ENCODE measurements around the gene DAZL. TPM values are rescaled to one million over a fixed set of nuclear protein-coding genes. Genes with fewer than 3 reads are reported as not detected.

The DAZL gene
- total and polyA plus RNA-seq, 10 of the 15 experiments (the other 5 are each of a cell fraction or from before 2014, with no cell fraction given) = 0.04 to 0.48 (median 0.13) TPM; not detected in 1

- ChIA-PET CTCF (interaction anchor here (0.8 to 6.9 kb wide), 12 partner anchors 10 to 814 kb away, joined by 3 to 114 read pairs (median 10); no protein-coding TSS in a partner anchor), POLR2A (no interaction called here), SMC1A (ENCODE audit: uncharacterized antibody, unreplicated experiment) (interaction anchor here (0.9 to 5.0 kb wide), 9 partner anchors 11 to 1241 kb away, joined by 3 to 77 read pairs (median 4); no protein-coding TSS in a partner anchor), RAD21 (ENCODE audit: unreplicated experiment) (interaction anchor here (0.7 to 3.8 kb wide), 6 partner anchors 229 to 635 kb away, joined by 3 to 30 read pairs (median 6); partner anchors contain the start of genes DPH3 and OXNAD1)
- H3K4me1 ChIP-seq (ENCODE audit: control insufficient read depth, insufficient read depth, low read length) = peaks cover 7% of the 10 kb centered on the region
- no peak overlapping the region for H3K4me2 ChIP-seq (ENCODE audit: control insufficient read depth, insufficient read depth)
- H4K20me1 ChIP-seq (ENCODE audit: control insufficient read depth, insufficient read depth) = no peaks in the 10 kb centered on the region
- intact Hi-C loops (cut with micrococcal nuclease; ENCODE audit: unreplicated experiment) (loop anchor here (2.0 to 5.0 kb wide), 7 partner anchors 87 to 813 kb away; partner anchors contain the start of gene RFTN1), in situ Hi-C loops (cut with MboI) (loop anchor here (5.0 to 25.0 kb wide), 3 partner anchors 638 to 1238 kb away; no protein-coding TSS in a partner anchor)
- TF ChIP-seq NFYA (IDR thresholded peaks at IDR 0.05; ENCODE audit: borderline replicate concordance, low read depth, low read length) (no peak), NBN (IDR thresholded peaks at IDR 0.05) (no peak), BMI1 (IDR thresholded peaks at IDR 0.05; ENCODE audit: borderline replicate concordance) (no peak), ZNF384 (IDR thresholded peaks at IDR 0.05; ENCODE audit: borderline replicate concordance, low read depth, low read length) (no peak)
- TF ChIP-seq, protein P1, sequence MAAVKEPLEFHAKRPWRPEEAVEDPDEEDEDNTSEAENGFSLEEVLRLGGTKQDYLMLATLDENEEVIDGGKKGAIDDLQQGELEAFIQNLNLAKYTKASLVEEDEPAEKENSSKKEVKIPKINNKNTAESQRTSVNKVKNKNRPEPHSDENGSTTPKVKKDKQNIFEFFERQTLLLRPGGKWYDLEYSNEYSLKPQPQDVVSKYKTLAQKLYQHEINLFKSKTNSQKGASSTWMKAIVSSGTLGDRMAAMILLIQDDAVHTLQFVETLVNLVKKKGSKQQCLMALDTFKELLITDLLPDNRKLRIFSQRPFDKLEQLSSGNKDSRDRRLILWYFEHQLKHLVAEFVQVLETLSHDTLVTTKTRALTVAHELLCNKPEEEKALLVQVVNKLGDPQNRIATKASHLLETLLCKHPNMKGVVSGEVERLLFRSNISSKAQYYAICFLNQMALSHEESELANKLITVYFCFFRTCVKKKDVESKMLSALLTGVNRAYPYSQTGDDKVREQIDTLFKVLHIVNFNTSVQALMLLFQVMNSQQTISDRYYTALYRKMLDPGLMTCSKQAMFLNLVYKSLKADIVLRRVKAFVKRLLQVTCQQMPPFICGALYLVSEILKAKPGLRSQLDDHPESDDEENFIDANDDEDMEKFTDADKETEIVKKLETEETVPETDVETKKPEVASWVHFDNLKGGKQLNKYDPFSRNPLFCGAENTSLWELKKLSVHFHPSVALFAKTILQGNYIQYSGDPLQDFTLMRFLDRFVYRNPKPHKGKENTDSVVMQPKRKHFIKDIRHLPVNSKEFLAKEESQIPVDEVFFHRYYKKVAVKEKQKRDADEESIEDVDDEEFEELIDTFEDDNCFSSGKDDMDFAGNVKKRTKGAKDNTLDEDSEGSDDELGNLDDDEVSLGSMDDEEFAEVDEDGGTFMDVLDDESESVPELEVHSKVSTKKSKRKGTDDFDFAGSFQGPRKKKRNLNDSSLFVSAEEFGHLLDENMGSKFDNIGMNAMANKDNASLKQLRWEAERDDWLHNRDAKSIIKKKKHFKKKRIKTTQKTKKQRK (IDR thresholded peaks at IDR 0.05; ENCODE audit: low read depth, low read length) = no peak
- WGBS (ENCODE audit: insufficient coverage, insufficient replicate concordance, low lambda C conversion rate, missing lambda C conversion rate) = 31% methylated on average over 3 of the region's 3 CpGs
- no TSS peak for BruUV-seq (replicated peaks)
- no peak for ATAC-seq
- H3K9ac ChIP-seq (ENCODE audit: control insufficient read depth, insufficient read depth, low read length) = no peak overlapping the region
- FAIRE-seq = no peak
- H3K79me2 ChIP-seq (ENCODE audit: control insufficient read depth, insufficient read depth, low read length) = no peaks in the 10 kb centered on the region
- H3K4me3 ChIP-seq = no peak overlapping the region
- no peaks in the 10 kb centered on the region for H3K9me3 ChIP-seq (replicated peaks; ENCODE audit: control insufficient read depth, insufficient read depth, low read length)
- no peak overlapping the region for H2AFZ ChIP-seq (ENCODE audit: control insufficient read depth, low read depth, low read length)
- no peaks in the 10 kb centered on the region for H3K36me3 ChIP-seq (ENCODE audit: control insufficient read depth in 2 of 2, insufficient read depth in 2 of 2, low read length in 1 of 2)
- no peaks in the 10 kb centered on the region for H3K27me3 ChIP-seq (replicated peaks in 1 of 2; ENCODE audit: control insufficient read depth in 2 of 2, insufficient read depth in 2 of 2, low read length in 1 of 2)
- DNase-seq (ENCODE audit: low read depth, low spot score) = no peak
- H3K27ac ChIP-seq (ENCODE audit: control insufficient read depth, insufficient read depth) = no peak overlapping the region
These were observed 5.5 kb downstream of the DAZL start for GRCh38 chr3:16599694-16600093.
